SK-N-MC (cell line): ENCODE data around the gene CENPO.

Experiments used
- DNase-seq: peaks from one replicate; pipeline ENCODE4 v3.0.0-alpha.2; 2011; ENCODE audit warnings: low read depth, low spot score
- H3K27ac ChIP-seq: fragments of 200-600 bp; sonication (generic); 2 replicates; pipeline ENCODE4 v1.5.1; 2016; ENCODE audit warnings: mixed run types
- H3K36me3 ChIP-seq: fragments of 200-600 bp; sonication (generic); 2 replicates; pipeline ENCODE4 v1.6.1; 2017; ENCODE audit warnings: antibody characterized with exemption, low read length, mixed read lengths; ENCODE audit not compliant: insufficient read depth
- H3K4me3 ChIP-seq: fragments of 200-600 bp; sonication (generic); 2 replicates; pipeline ENCODE4 v1.5.1; 2016
- H3K9ac ChIP-seq: fragments of 200-600 bp; sonication (generic); 2 replicates; pipeline ENCODE4 v1.8.0; 2017; ENCODE audit warnings: mixed run types, mixed read lengths; ENCODE audit not compliant: insufficient read length
- H3K9me3 ChIP-seq: fragments of 200-600 bp; sonication (generic); 2 replicates; pipeline ENCODE4 v1.6.1; 2017; ENCODE audit warnings: low read depth, mild to moderate bottlenecking, antibody characterized with exemption, low read length, moderate library complexity, mixed read lengths
- EZH2 ChIP-seq: fragments of 200-600 bp; sonication (generic); IDR thresholded peaks from one replicate; pipeline ENCODE4 v1.6.1; 2017; ENCODE audit warnings: antibody characterized with exemption
- FOXP2 ChIP-seq: optimal IDR thresholded peaks from 2 replicates; pipeline ENCODE3; 2011; ENCODE audit warnings: mild to moderate bottlenecking, moderate library complexity; ENCODE audit not compliant: insufficient read depth; ENCODE audit errors: extremely low read length, control extremely low read depth
- POLR2AphosphoS5 ChIP-seq: IDR thresholded peaks from 2 replicates; pipeline ENCODE4 v1.6.1; 2012; ENCODE audit warnings: mild to moderate bottlenecking, low read depth, low read length, borderline replicate concordance

The CENPO gene

GRCh38 chr2:24842081-24843050 is 49.1 kb downstream of the CENPO start:
- H3K9me3 ChIP-seq = no peaks in the 10 kb centered on the region
- H3K27ac ChIP-seq = no peak overlapping the region
- TF ChIP-seq EZH2 (no peak), FOXP2 (no peak), POLR2AphosphoS5 (no peak)
- no peak overlapping the region for H3K9ac ChIP-seq
- H3K36me3 ChIP-seq = no peaks in the 10 kb centered on the region; the same call in 1 of the 2 replicates
- no peak for DNase-seq
- no peak overlapping the region for H3K4me3 ChIP-seq

- Histone ChIP-seq H3K27ac (no peak overlapping the region), H3K36me3 (no peaks in the 10 kb centered on the region; the same call in 1 of the 2 replicates), H3K9me3 (no peaks in the 10 kb centered on the region), H3K9ac (no peak overlapping the region), H3K4me3 (no peak overlapping the region)
- no peak for DNase-seq
- TF ChIP-seq POLR2AphosphoS5 (no peak), FOXP2 (no peak), EZH2 (no peak)
Measured at GRCh38 chr2:24843330-24843860, 50.2 kb downstream of the CENPO start.

- Histone ChIP-seq H3K36me3 (no peaks in the 10 kb centered on the region; the same call in 1 of the 2 replicates), H3K4me3 (no peak overlapping the region), H3K9ac (no peak overlapping the region), H3K27ac (no peak overlapping the region), H3K9me3 (no peaks in the 10 kb centered on the region)
- no peak for DNase-seq
- no peak for TF ChIP-seq POLR2AphosphoS5
- no peak for TF ChIP-seq FOXP2
- no peak for TF ChIP-seq EZH2
Measured at GRCh38 chr2:24844023-24844685, 50.9 kb downstream of the CENPO start.

- DNase-seq = no peak
- Histone ChIP-seq H3K4me3 (no peak overlapping the region), H3K9me3 (no peaks in the 10 kb centered on the region), H3K36me3 (no peaks in the 10 kb centered on the region), H3K27ac (no peak overlapping the region), H3K9ac (no peak overlapping the region)
- TF ChIP-seq POLR2AphosphoS5 (no peak), EZH2 (no peak), FOXP2 (no peak)
Measured at GRCh38 chr2:24845691-24846090, 52.5 kb downstream of the CENPO start.

- no peak overlapping the region for H3K4me3 ChIP-seq
- DNase-seq = no peak
- H3K27ac ChIP-seq = no peak overlapping the region
- no peaks in the 10 kb centered on the region for H3K9me3 ChIP-seq
- TF ChIP-seq FOXP2 (no peak), POLR2AphosphoS5 (no peak), EZH2 (no peak)
- no peak overlapping the region for H3K9ac ChIP-seq
- H3K36me3 ChIP-seq = no peaks in the 10 kb centered on the region
Measured at GRCh38 chr2:24850944-24851343, 57.7 kb downstream of the CENPO start.

GRCh38 chr2:24852026-24852425 is 58.8 kb downstream of the CENPO start:
- no peak overlapping the region for H3K4me3 ChIP-seq
- H3K36me3 ChIP-seq = no peaks in the 10 kb centered on the region
- H3K27ac ChIP-seq = no peak overlapping the region
- TF ChIP-seq POLR2AphosphoS5 (no peak), FOXP2 (no peak), EZH2 (no peak)
- H3K9me3 ChIP-seq = no peaks in the 10 kb centered on the region
- no peak for DNase-seq
- H3K9ac ChIP-seq = no peak overlapping the region

GRCh38 chr2:24852431-24853020 is 59.3 kb downstream of the CENPO start:
- Histone ChIP-seq H3K9me3 (no peaks in the 10 kb centered on the region), H3K9ac (no peak overlapping the region), H3K4me3 (no peak overlapping the region), H3K27ac (no peak overlapping the region), H3K36me3 (no peaks in the 10 kb centered on the region)
- no peak for TF ChIP-seq EZH2
- TF ChIP-seq FOXP2 = no peak
- no peak for TF ChIP-seq POLR2AphosphoS5
- no peak for DNase-seq

- Histone ChIP-seq H3K9me3 (no peaks in the 10 kb centered on the region), H3K27ac (no peak overlapping the region), H3K4me3 (no peak overlapping the region), H3K9ac (no peak overlapping the region), H3K36me3 (no peaks in the 10 kb centered on the region)
- no peak for DNase-seq
- TF ChIP-seq EZH2 = no peak
- no peak for TF ChIP-seq POLR2AphosphoS5
- TF ChIP-seq FOXP2 = no peak
Measured at GRCh38 chr2:24853046-24853445, 59.8 kb downstream of the CENPO start.
